ENCODE data around the gene ZCCHC14.
A peak's percentile ranks its signal among the peaks of the same experiment; 100 is the strongest.

Gene ZCCHC14

GRCh38 chr16:87431926-87432325, 60.9 kb downstream of the ZCCHC14 start:
- peak; percentile 68 for DNase-seq (ENCODE audit: low read depth)

GRCh38 chr16:87426423-87427215, 66.2 kb downstream of the ZCCHC14 start:
- no peak for DNase-seq (ENCODE audit: low read depth)

GRCh38 chr16:87425941-87426340, 66.9 kb downstream of the ZCCHC14 start:
- no peak for DNase-seq (ENCODE audit: low read depth)

- no peak for DNase-seq (ENCODE audit: low read depth)
Observed at GRCh38 chr16:87424266-87424665, 68.6 kb downstream of the ZCCHC14 start.

- no peak for DNase-seq (ENCODE audit: low read depth)
Observed at GRCh38 chr16:87423429-87423828, 69.4 kb downstream of the ZCCHC14 start.

- no peak for DNase-seq (ENCODE audit: low read depth)
Observed at GRCh38 chr16:87422106-87422505, 70.7 kb downstream of the ZCCHC14 start.

GRCh38 chr16:87421003-87421912, 71.6 kb downstream of the ZCCHC14 start:
- DNase-seq (ENCODE audit: low read depth), result no peak

- no peak for DNase-seq (ENCODE audit: low read depth)
Observed at GRCh38 chr16:87420026-87421002, 72.5 kb downstream of the ZCCHC14 start.

- DNase-seq (ENCODE audit: low read depth), result no peak
Observed at GRCh38 chr16:87418644-87419043, 74.2 kb downstream of the ZCCHC14 start.

- no peak for DNase-seq (ENCODE audit: low read depth)
Observed at GRCh38 chr16:87418216-87418615, 74.6 kb downstream of the ZCCHC14 start.

- DNase-seq (ENCODE audit: low read depth), result no peak
Observed at GRCh38 chr16:87417528-87417910, 75.3 kb downstream of the ZCCHC14 start.

- DNase-seq (ENCODE audit: low read depth), result peak; percentile 67
Observed at GRCh38 chr16:87416826-87417527, 75.8 kb downstream of the ZCCHC14 start.

- DNase-seq (ENCODE audit: low read depth), result no peak
Observed at GRCh38 chr16:87415441-87415840, 77.4 kb downstream of the ZCCHC14 start.

- DNase-seq (ENCODE audit: low read depth), result no peak
Observed at GRCh38 chr16:87414251-87414680, 78.6 kb downstream of the ZCCHC14 start.

- no peak for DNase-seq (ENCODE audit: low read depth)
Observed at GRCh38 chr16:87412996-87413421, 79.8 kb downstream of the ZCCHC14 start.

GRCh38 chr16:87412371-87412995, 80.3 kb downstream of the ZCCHC14 start:
- no peak for DNase-seq (ENCODE audit: low read depth)

GRCh38 chr16:87411375-87412271, 81.2 kb downstream of the ZCCHC14 start:
- DNase-seq (ENCODE audit: low read depth), result no peak

- no peak for DNase-seq (ENCODE audit: low read depth)
Observed at GRCh38 chr16:87410968-87411367, 81.9 kb downstream of the ZCCHC14 start.

- no peak for DNase-seq (ENCODE audit: low read depth)
Observed at GRCh38 chr16:87410530-87410929, 82.3 kb downstream of the ZCCHC14 start.

- DNase-seq (ENCODE audit: low read depth), result no peak
Observed at GRCh38 chr16:87409781-87410180, 83.0 kb downstream of the ZCCHC14 start.

Measured in amniotic epithelial cell (primary cell).